ENCODE measurements around the gene FAM83E. TPM values are rescaled to one million over a fixed set of nuclear protein-coding genes. Genes with fewer than 3 reads are reported as not detected.
A peak's percentile ranks its signal among the peaks of the same experiment; 100 is the strongest.
"Not testable (repeated sequence)": the region's sequence is repeated elsewhere in the genome, so short reads cannot be mapped to it uniquely, and the experiment has no call there.

Gene FAM83E
- total RNA-seq, 1 donor from 2014 or later, result 0.64 TPM

- peak overlapping the region; percentile 10 for H3K4me3 Mint-ChIP-seq (ENCODE audit: unreplicated experiment)
- H3K27ac Mint-ChIP-seq (ENCODE audit: unreplicated experiment), result no peak overlapping the region
These were observed 17.8 kb upstream of the FAM83E start for GRCh38 chr19:48632692-48633147.

GRCh38 chr19:48632286-48632685 lies 17.4 kb upstream of the FAM83E start:
- H3K36me3 Mint-ChIP-seq (ENCODE audit: low read depth, unreplicated experiment); H3K27ac Mint-ChIP-seq (ENCODE audit: unreplicated experiment); DNase-seq (ENCODE audit: low spot score); H3K9me3 Mint-ChIP-seq (ENCODE audit: unreplicated experiment); H3K4me1 Mint-ChIP-seq (ENCODE audit: unreplicated experiment): not testable (repeated sequence)
- H3K4me3 Mint-ChIP-seq (ENCODE audit: unreplicated experiment), result peak overlapping the region; percentile 10
- peaks cover 20% of the 10 kb centered on the region for H3K27me3 Mint-ChIP-seq (ENCODE audit: unreplicated experiment)

More at GRCh38 chr19:48632692-48633147, 17.8 kb upstream of the FAM83E start:
- no peak for TF ChIP-seq CTCF (IDR thresholded peaks at IDR 0.05; ENCODE audit: unreplicated experiment)
- Mint-ChIP-seq H3K27me3 (ENCODE audit: unreplicated experiment) (peaks cover 20% of the 10 kb centered on the region), H3K36me3 (ENCODE audit: low read depth, unreplicated experiment) (no peaks in the 10 kb centered on the region), H3K9me3 (ENCODE audit: unreplicated experiment) (no peaks in the 10 kb centered on the region), H3K4me1 (ENCODE audit: unreplicated experiment) (peaks cover 10% of the 10 kb centered on the region)
- DNase-seq (ENCODE audit: low spot score), result no peak

- H3K9me3 Mint-ChIP-seq (ENCODE audit: unreplicated experiment), result no peaks in the 10 kb centered on the region
- peaks cover 20% of the 10 kb centered on the region for H3K27me3 Mint-ChIP-seq (ENCODE audit: unreplicated experiment)
- no peaks in the 10 kb centered on the region for H3K36me3 Mint-ChIP-seq (ENCODE audit: low read depth, unreplicated experiment)
- peaks cover 10% of the 10 kb centered on the region for H3K4me1 Mint-ChIP-seq (ENCODE audit: unreplicated experiment)
- no peak for TF ChIP-seq CTCF (IDR thresholded peaks at IDR 0.05; ENCODE audit: unreplicated experiment)
- no peak for DNase-seq (ENCODE audit: low spot score)
- no peak overlapping the region for H3K27ac Mint-ChIP-seq (ENCODE audit: unreplicated experiment)
- no peak overlapping the region for H3K4me3 Mint-ChIP-seq (ENCODE audit: unreplicated experiment)
These were observed 16.3 kb upstream of the FAM83E start for GRCh38 chr19:48631225-48631624.

GRCh38 chr19:48630296-48631063 lies 15.6 kb upstream of the FAM83E start:
- no peak for TF ChIP-seq CTCF (IDR thresholded peaks at IDR 0.05; ENCODE audit: unreplicated experiment)
- Mint-ChIP-seq H3K9me3 (ENCODE audit: unreplicated experiment) (no peaks in the 10 kb centered on the region), H3K27ac (ENCODE audit: unreplicated experiment) (peak overlapping the region; percentile 83), H3K36me3 (ENCODE audit: low read depth, unreplicated experiment) (no peaks in the 10 kb centered on the region), H3K4me1 (ENCODE audit: unreplicated experiment) (peaks cover 7% of the 10 kb centered on the region), H3K4me3 (ENCODE audit: unreplicated experiment) (peak overlapping the region; percentile 67), H3K27me3 (ENCODE audit: unreplicated experiment) (peaks cover 17% of the 10 kb centered on the region)
- peak; percentile 61 for DNase-seq (ENCODE audit: low spot score)

- no peaks in the 10 kb centered on the region for H3K9me3 Mint-ChIP-seq (ENCODE audit: unreplicated experiment)
- H3K27me3 Mint-ChIP-seq (ENCODE audit: unreplicated experiment), result peaks cover 23% of the 10 kb centered on the region
- no peak for TF ChIP-seq CTCF (IDR thresholded peaks at IDR 0.05; ENCODE audit: unreplicated experiment)
- DNase-seq (ENCODE audit: low spot score), result peak; percentile 68
- H3K4me3 Mint-ChIP-seq (ENCODE audit: unreplicated experiment), result peak overlapping the region; percentile 67
- H3K27ac Mint-ChIP-seq (ENCODE audit: unreplicated experiment), result peak overlapping the region; percentile 83
- H3K36me3 Mint-ChIP-seq (ENCODE audit: low read depth, unreplicated experiment), result peaks cover 3% of the 10 kb centered on the region
- H3K4me1 Mint-ChIP-seq (ENCODE audit: unreplicated experiment), result peaks cover 11% of the 10 kb centered on the region
These were observed 14.9 kb upstream of the FAM83E start for GRCh38 chr19:48629599-48630295.
